Gastrocnemius medialis (tissue), 4 donors: ENCODE measurements around the gene COL6A5.

Experiments used
- CTCF ChIP-seq, 5 experiments: fragments of 450-650 bp in 3 of 5; fragments of 200-600 bp in 2 of 5; sonication (generic) in 2 of 5; IDR thresholded peaks in 4 of 5; conservative IDR thresholded peaks in 1 of 5; 1 replicate in 4 of 5; 2 replicates in 1 of 5; pipeline ENCODE4 v1.5.1; 2016 to 2019; ENCODE audit warnings: antibody characterized with exemption in 5 of 5, mild to moderate bottlenecking in 3 of 5, moderate library complexity in 3 of 5
- POLR2A ChIP-seq, 2 donors: fragments of 450-650 bp; IDR thresholded peaks; one replicate each; pipeline ENCODE4 v1.6.1; 2017; ENCODE audit warnings: antibody characterized with exemption in 2 of 2, mild to moderate bottlenecking in 2 of 2, moderate library complexity in 2 of 2

- TF ChIP-seq CTCF (IDR thresholded peaks at IDR 0.05 in 4 of 5, conservative IDR thresholded peaks at IDR 0.05 in 1 of 5) (no peak), POLR2A (IDR thresholded peaks at IDR 0.05) (no peak)
Observed at GRCh38 chr3:130395916-130396315, 50.4 kb downstream of the COL6A5 start.
